Large intestine (tissue), 3 donors: ENCODE results near the gene RNF222. TPM values are rescaled to one million over a fixed set of nuclear protein-coding genes. Genes with fewer than 3 reads are reported as not detected.
A peak's percentile ranks its signal among the peaks of the same experiment; 100 is the strongest.

Source experiments
- DNase-seq, 2 donors: peaks; one replicate each; pipeline versions ENCODE4 v3.0.0 to v3.0.0-alpha.2; 2013
- H3K27ac ChIP-seq: one replicate; pipeline ENCODE4 v1.5.1; 2013; ENCODE audit warnings: low read length
- H3K27me3 ChIP-seq: 2 replicates; pipeline ENCODE4 v1.6.1; 2013; ENCODE audit warnings: low read length; ENCODE audit not compliant: control insufficient read depth, insufficient read depth
- H3K36me3 ChIP-seq: 2 replicates; pipeline ENCODE4 v1.6.1; 2013; ENCODE audit warnings: low read length; ENCODE audit not compliant: control insufficient read depth, insufficient read depth
- H3K4me1 ChIP-seq: one replicate; pipeline ENCODE4 v1.6.1; 2013; ENCODE audit warnings: low read length; ENCODE audit not compliant: control insufficient read depth, insufficient read depth
- H3K4me3 ChIP-seq: one replicate; pipeline ENCODE4 v1.5.1; 2013; ENCODE audit warnings: low read length
- H3K9me3 ChIP-seq: one replicate; pipeline ENCODE4 v1.6.1; 2013; ENCODE audit warnings: mild to moderate bottlenecking, low read depth, low read length, moderate library complexity; ENCODE audit not compliant: control insufficient read depth
- WGBS: methylation state at CpG from one replicate; pipeline ENCODE4 v1.1.5; 2013; ENCODE audit warnings: low lambda C conversion rate; ENCODE audit not compliant: insufficient coverage; 5-methylcytosine and 5-hydroxymethylcytosine counted together
- polyA plus RNA-seq: library from polyadenylated mRNA; unstranded; fragments of 120-200 nt; gene quantifications from one replicate; pipeline ENCODE4 v1.2.1, GENCODE V29; 2013

RNF222 gene
- polyA plus RNA-seq, 1 donor = 0.13 TPM

GRCh38 chr17:8435245-8436168 is 37.9 kb upstream of the RNF222 start, which contains the start of gene NDEL1:
NDEL1 (plus strand) TSS chr17:8435884; CDS start chr17:8444272, 8,388 bp downstream.
- peak; percentile 99 for DNase-seq
- no peaks in the 10 kb centered on the region for H3K9me3 ChIP-seq
- H3K4me1 ChIP-seq = peaks cover 3% of the 10 kb centered on the region
- peak within 1 kb of the TSS; percentile 82 for H3K4me3 ChIP-seq
- no peaks in the 10 kb centered on the region for H3K27me3 ChIP-seq
- WGBS = no CpG with 5 or more reads among the region's 68 CpGs
- peaks cover 3% of the 10 kb centered on the region for H3K36me3 ChIP-seq
- H3K27ac ChIP-seq = peak within 1 kb of the TSS; percentile 98

GRCh38 chr17:8430966-8431365 is 33.3 kb upstream of the RNF222 start:
- no CpG with 5 or more reads among the region's 7 CpGs for WGBS
- H3K27ac ChIP-seq = no peak overlapping the region
- no peaks in the 10 kb centered on the region for H3K27me3 ChIP-seq
- no peaks in the 10 kb centered on the region for H3K9me3 ChIP-seq
- no peak for DNase-seq
- H3K36me3 ChIP-seq = no peaks in the 10 kb centered on the region
- no peak overlapping the region for H3K4me3 ChIP-seq
- no peaks in the 10 kb centered on the region for H3K4me1 ChIP-seq

- H3K36me3 ChIP-seq = no peaks in the 10 kb centered on the region
- no peaks in the 10 kb centered on the region for H3K27me3 ChIP-seq
- H3K4me1 ChIP-seq = no peaks in the 10 kb centered on the region
- no peak for DNase-seq
- no peaks in the 10 kb centered on the region for H3K9me3 ChIP-seq
- H3K27ac ChIP-seq = no peak overlapping the region
- no peak overlapping the region for H3K4me3 ChIP-seq
- WGBS = no CpG with 5 or more reads among the region's 3 CpGs
These were observed 29.2 kb upstream of the RNF222 start for GRCh38 chr17:8426802-8427201.

- no peak for DNase-seq
- H3K36me3 ChIP-seq = no peaks in the 10 kb centered on the region
- H3K9me3 ChIP-seq = no peaks in the 10 kb centered on the region
- no peak overlapping the region for H3K4me3 ChIP-seq
- 60% methylated on average over 1 of the region's 6 CpGs for WGBS
- H3K27ac ChIP-seq = no peak overlapping the region
- no peaks in the 10 kb centered on the region for H3K27me3 ChIP-seq
- H3K4me1 ChIP-seq = no peaks in the 10 kb centered on the region
These were observed 28.6 kb upstream of the RNF222 start for GRCh38 chr17:8426094-8426720.

GRCh38 chr17:8421571-8421970 is 23.9 kb upstream of the RNF222 start:
- H3K27ac ChIP-seq = no peak overlapping the region
- H3K4me1 ChIP-seq = no peaks in the 10 kb centered on the region
- H3K9me3 ChIP-seq = no peaks in the 10 kb centered on the region
- no peak overlapping the region for H3K4me3 ChIP-seq
- no CpG with 5 or more reads among the region's 3 CpGs for WGBS
- peaks cover 2% of the 10 kb centered on the region for H3K27me3 ChIP-seq
- no peaks in the 10 kb centered on the region for H3K36me3 ChIP-seq
- no peak for DNase-seq

GRCh38 chr17:8420041-8420934 is 22.7 kb upstream of the RNF222 start:
- Histone ChIP-seq H3K27ac (peak overlapping the region; percentile 25), H3K27me3 (peaks cover 2% of the 10 kb centered on the region)
- 60% methylated on average over 1 of the region's 5 CpGs for WGBS

GRCh38 chr17:8419305-8419704 is 21.7 kb upstream of the RNF222 start:
- H3K27me3 ChIP-seq = peaks cover 2% of the 10 kb centered on the region
- DNase-seq = no peak
- no peaks in the 10 kb centered on the region for H3K36me3 ChIP-seq
- 73% methylated on average over 1 of the region's 1 CpG for WGBS
- H3K4me1 ChIP-seq = no peaks in the 10 kb centered on the region
- no peaks in the 10 kb centered on the region for H3K9me3 ChIP-seq
- no peak overlapping the region for H3K4me3 ChIP-seq
- H3K27ac ChIP-seq = no peak overlapping the region

More at GRCh38 chr17:8420041-8420934, 22.7 kb upstream of the RNF222 start:
- no peaks in the 10 kb centered on the region for H3K36me3 ChIP-seq
- H3K9me3 ChIP-seq = no peaks in the 10 kb centered on the region
- no peak overlapping the region for H3K4me3 ChIP-seq
- DNase-seq = peak; percentile 85 to 91
- H3K4me1 ChIP-seq = no peaks in the 10 kb centered on the region

- Histone ChIP-seq H3K36me3 (no peaks in the 10 kb centered on the region), H3K27me3 (peaks cover 2% of the 10 kb centered on the region), H3K4me3 (no peak overlapping the region), H3K27ac (no peak overlapping the region), H3K9me3 (no peaks in the 10 kb centered on the region), H3K4me1 (no peaks in the 10 kb centered on the region)
- 85% methylated on average over 1 of the region's 1 CpG for WGBS
- DNase-seq = no peak
These were observed 20.8 kb upstream of the RNF222 start for GRCh38 chr17:8418471-8418870.

GRCh38 chr17:8417806-8418205 is 20.2 kb upstream of the RNF222 start:
- Histone ChIP-seq H3K27ac (no peak overlapping the region), H3K4me3 (no peak overlapping the region), H3K27me3 (peaks cover 2% of the 10 kb centered on the region), H3K4me1 (peaks cover 3% of the 10 kb centered on the region), H3K9me3 (no peaks in the 10 kb centered on the region), H3K36me3 (no peaks in the 10 kb centered on the region)
- no peak for DNase-seq
- 57% methylated on average over 1 of the region's 4 CpGs for WGBS

- Histone ChIP-seq H3K4me1 (peaks cover 7% of the 10 kb centered on the region), H3K9me3 (no peaks in the 10 kb centered on the region), H3K27ac (no peak overlapping the region), H3K27me3 (peaks cover 2% of the 10 kb centered on the region), H3K4me3 (no peak overlapping the region), H3K36me3 (no peaks in the 10 kb centered on the region)
- no peak for DNase-seq
These were observed 16.3 kb upstream of the RNF222 start for GRCh38 chr17:8413938-8414337.
